ENCODE data around the gene IL27RA.
"Not testable (repeated sequence)": the region's sequence is repeated elsewhere in the genome, so short reads cannot be mapped to it uniquely, and the experiment has no call there.

IL27RA gene

DNA sequence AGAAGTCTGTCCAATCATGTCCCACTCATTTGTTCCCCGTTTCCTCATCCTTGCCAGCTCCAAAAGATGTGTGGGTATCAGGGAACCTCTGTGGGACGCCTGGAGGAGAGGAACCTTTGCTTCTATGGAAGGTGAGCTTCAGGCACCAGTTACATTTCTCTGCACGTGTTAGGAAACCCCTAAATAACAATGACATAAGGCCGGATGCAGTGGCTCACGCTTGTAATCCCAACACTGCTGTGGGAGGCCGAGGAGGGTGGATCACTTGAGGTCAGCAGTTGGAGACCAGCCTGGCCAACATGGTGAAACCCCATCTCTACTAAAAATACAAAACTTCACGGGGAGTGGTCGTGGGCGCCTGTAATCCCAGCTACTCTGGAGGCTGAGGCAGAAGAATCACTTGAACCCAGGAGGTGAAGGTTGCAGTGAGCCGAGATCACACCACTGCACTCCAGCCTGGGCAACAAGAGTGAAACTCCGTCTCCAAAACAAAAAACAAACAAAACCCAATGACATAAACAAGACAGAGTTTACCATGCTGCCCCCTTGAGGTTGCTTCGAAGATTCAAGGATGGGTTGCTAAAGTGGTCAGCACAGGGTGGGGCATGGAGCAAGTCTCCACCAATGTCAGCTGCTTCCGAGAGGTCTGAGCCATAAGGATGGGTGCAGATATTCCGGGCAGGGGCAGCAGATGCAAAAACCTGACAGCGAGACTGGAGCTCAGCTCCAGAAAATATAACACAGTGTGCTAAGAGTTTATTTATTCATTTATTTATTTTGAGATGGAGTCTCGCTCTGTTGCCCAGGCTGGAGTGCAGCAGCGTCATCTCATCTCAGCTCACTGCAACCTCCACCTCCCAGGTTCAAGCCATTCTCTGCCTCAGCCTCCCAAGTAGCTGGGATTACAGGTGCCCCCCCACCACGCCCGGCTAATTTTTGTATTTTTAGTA, 11.4 kb downstream of the IL27RA start:
- not testable (repeated sequence) for H3F3A ChIP-seq (ENCODE audit: low read depth); H3K36me3 ChIP-seq (ENCODE audit: insufficient read depth, low read length); H3K27me3 ChIP-seq (ENCODE audit: insufficient read depth, low read length, poor library complexity, severe bottlenecking); H4K20me1 ChIP-seq (ENCODE audit: insufficient read depth, low read length, poor library complexity, severe bottlenecking); H3K4me2 ChIP-seq (ENCODE audit: low read depth, low read length, poor library complexity, severe bottlenecking); H2AFZ ChIP-seq (ENCODE audit: low read length); H3K9me2 ChIP-seq (replicated peaks; ENCODE audit: low read depth, low read length); H3K4me1 ChIP-seq (ENCODE audit: insufficient read depth, low read length, poor library complexity, severe bottlenecking); H3K79me2 ChIP-seq (ENCODE audit: insufficient read depth, low read length); H3K9ac ChIP-seq (ENCODE audit: low read depth, low read length, poor library complexity, severe bottlenecking); H3K9me3 ChIP-seq (ENCODE audit: insufficient read depth, low read depth, low read length); H3K4me3 ChIP-seq (ENCODE audit: low read length, poor library complexity, severe bottlenecking)
- TF ChIP-seq, protein P1, sequence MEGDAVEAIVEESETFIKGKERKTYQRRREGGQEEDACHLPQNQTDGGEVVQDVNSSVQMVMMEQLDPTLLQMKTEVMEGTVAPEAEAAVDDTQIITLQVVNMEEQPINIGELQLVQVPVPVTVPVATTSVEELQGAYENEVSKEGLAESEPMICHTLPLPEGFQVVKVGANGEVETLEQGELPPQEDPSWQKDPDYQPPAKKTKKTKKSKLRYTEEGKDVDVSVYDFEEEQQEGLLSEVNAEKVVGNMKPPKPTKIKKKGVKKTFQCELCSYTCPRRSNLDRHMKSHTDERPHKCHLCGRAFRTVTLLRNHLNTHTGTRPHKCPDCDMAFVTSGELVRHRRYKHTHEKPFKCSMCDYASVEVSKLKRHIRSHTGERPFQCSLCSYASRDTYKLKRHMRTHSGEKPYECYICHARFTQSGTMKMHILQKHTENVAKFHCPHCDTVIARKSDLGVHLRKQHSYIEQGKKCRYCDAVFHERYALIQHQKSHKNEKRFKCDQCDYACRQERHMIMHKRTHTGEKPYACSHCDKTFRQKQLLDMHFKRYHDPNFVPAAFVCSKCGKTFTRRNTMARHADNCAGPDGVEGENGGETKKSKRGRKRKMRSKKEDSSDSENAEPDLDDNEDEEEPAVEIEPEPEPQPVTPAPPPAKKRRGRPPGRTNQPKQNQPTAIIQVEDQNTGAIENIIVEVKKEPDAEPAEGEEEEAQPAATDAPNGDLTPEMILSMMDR (conservative IDR thresholded peaks at IDR 0.05; ENCODE audit: low read length): peak; percentile 64

DNA sequence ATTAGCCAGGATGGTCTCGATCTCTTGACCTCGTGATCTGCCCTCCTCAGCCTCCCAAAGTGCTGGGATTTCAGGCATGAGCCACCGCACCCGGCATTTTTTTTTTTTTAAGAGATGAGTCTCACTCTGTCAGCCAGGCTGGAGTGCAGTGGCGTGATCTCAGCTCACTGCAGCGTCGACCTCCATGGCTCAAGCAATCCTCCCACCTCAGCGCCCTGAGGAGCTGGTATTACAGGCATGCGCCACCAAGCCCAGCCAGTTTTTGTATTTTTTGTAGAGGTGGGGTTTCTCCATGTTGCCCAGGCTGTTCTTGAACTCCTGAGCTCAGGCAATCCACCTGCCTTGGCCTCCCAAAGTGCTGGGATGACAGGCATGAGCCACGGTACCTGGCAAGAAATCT, 16.3 kb downstream of the IL27RA start:
- H3K4me2 ChIP-seq (ENCODE audit: low read depth, low read length, poor library complexity, severe bottlenecking); H3K9me3 ChIP-seq (ENCODE audit: insufficient read depth, low read depth, low read length); H3K4me1 ChIP-seq (ENCODE audit: insufficient read depth, low read length, poor library complexity, severe bottlenecking); H3K9ac ChIP-seq (ENCODE audit: low read depth, low read length, poor library complexity, severe bottlenecking); H4K20me1 ChIP-seq (ENCODE audit: insufficient read depth, low read length, poor library complexity, severe bottlenecking); H2AFZ ChIP-seq (ENCODE audit: low read length); H3K36me3 ChIP-seq (ENCODE audit: insufficient read depth, low read length); H3F3A ChIP-seq (ENCODE audit: low read depth); H3K27me3 ChIP-seq (ENCODE audit: insufficient read depth, low read length, poor library complexity, severe bottlenecking); H3K79me2 ChIP-seq (ENCODE audit: insufficient read depth, low read length); H3K9me2 ChIP-seq (replicated peaks; ENCODE audit: low read depth, low read length); H3K4me3 ChIP-seq (ENCODE audit: low read length, poor library complexity, severe bottlenecking): not testable (repeated sequence)

DNA sequence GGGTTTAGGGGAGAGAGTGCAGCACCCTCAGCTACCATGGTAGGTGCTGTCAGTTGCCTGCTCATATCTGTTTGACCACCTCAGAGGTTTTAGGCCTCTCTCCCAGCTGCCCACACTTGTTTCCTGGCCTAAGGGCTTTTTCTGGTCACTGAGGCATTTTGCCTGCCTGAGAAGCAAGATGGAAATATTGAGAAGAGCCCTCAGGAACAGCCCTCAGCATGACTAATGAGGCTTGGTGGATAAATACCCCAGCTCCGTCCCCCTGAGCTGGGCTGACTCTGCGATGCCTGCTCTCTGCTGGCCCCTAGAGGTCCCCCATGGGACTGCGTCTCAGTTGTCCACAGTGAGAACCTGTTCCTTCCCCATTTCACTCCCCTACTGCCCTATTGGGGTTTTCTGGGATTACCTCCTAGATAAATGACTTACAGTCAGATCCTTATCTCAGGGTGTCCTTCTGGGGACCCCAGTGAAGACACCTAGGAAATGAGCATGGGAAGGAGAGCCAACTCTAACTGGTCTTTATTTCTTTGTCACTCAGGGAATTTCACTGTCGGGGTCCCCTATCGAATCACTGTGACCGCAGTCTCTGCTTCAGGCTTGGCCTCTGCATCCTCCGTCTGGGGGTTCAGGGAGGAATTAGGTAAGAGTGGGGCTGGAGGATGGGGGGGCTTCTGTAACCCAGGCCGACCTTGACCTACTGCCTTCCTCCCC, 17.0 kb downstream of the IL27RA start:
- Histone ChIP-seq H3K36me3 (ENCODE audit: insufficient read depth, low read length) (peaks cover 6% of the 10 kb centered on the region; the same call in 1 of the 2 replicates), H4K20me1 (ENCODE audit: insufficient read depth, low read length, poor library complexity, severe bottlenecking) (no peaks in the 10 kb centered on the region), H2AFZ (ENCODE audit: low read length) (no peak overlapping the region), H3F3A (ENCODE audit: low read depth) (no peaks in the 10 kb centered on the region), H3K4me3 (ENCODE audit: low read length, poor library complexity, severe bottlenecking) (no peak overlapping the region), H3K4me1 (ENCODE audit: insufficient read depth, low read length, poor library complexity, severe bottlenecking) (no peaks in the 10 kb centered on the region), H3K9me3 (ENCODE audit: insufficient read depth, low read depth, low read length) (no peaks in the 10 kb centered on the region), H3K9ac (ENCODE audit: low read depth, low read length, poor library complexity, severe bottlenecking) (no peak overlapping the region), H3K9me2 (replicated peaks; ENCODE audit: low read depth, low read length) (no peaks in the 10 kb centered on the region), H3K4me2 (ENCODE audit: low read depth, low read length, poor library complexity, severe bottlenecking) (no peak overlapping the region), H3K27me3 (ENCODE audit: insufficient read depth, low read length, poor library complexity, severe bottlenecking) (no peaks in the 10 kb centered on the region), H3K79me2 (ENCODE audit: insufficient read depth, low read length) (no peaks in the 10 kb centered on the region)
- TF ChIP-seq, protein P1 (conservative IDR thresholded peaks at IDR 0.05; ENCODE audit: low read length): peak; percentile 96
- no peak for TF ChIP-seq EZH2phosphoT487 (IDR thresholded peaks at IDR 0.05; ENCODE audit: borderline replicate concordance)
